HCT116 (cell line): ENCODE measurements around the gene SORCS2. TPM values are rescaled to one million over a fixed set of nuclear protein-coding genes. Genes with fewer than 3 reads are reported as not detected.

Experiments
- ATAC-seq: fragments of 200-7000 bp; cut with Tn5 transposase; 2 replicates; pipeline ENCODE4 v1.9.1; 2020; ENCODE audit warnings: mild to moderate bottlenecking, moderate library complexity
- BruUV-seq: library from RNA; stranded (reverse); fragments of 400-500 nt; replicated peaks from 2 replicates; lab custom pipeline; 2021; lab: Mats Ljungman, UMichigan
- CTCF ChIA-PET: fragments of 300-600 bp; sonication (Branson Sonifier 250); formaldehyde crosslinking; loops from one replicate; lab custom pipeline; 2021; ENCODE audit warnings: antibody characterized with exemption; lab: Charles Lee
- POLR2A ChIA-PET: fragments of 300-600, 350-600 bp; sonication (Branson Sonifier 250); formaldehyde crosslinking; loops from one replicate; lab custom pipeline; 2021; ENCODE audit warnings: antibody characterized with exemption; lab: Charles Lee
- RAD21 ChIA-PET, 2 experiments: fragments of 300-600 bp; sonication (Branson Sonifier 250); formaldehyde crosslinking; loops; one replicate each; lab custom pipeline; 2023; ENCODE audit warnings: low total read pairs in 2 of 2; ENCODE audit not compliant: uncharacterized antibody in 2 of 2, unreplicated experiment in 2 of 2, low non-redundant PET in 1 of 2; lab: Charles Lee
- DNase-seq: peaks from one replicate; pipeline ENCODE4 v3.0.0-alpha.2; 2010; ENCODE audit warnings: low read depth, low spot score
- H2AFZ ChIP-seq: fragments of 200-600 bp; shearing (Covaris generic), sonication (generic); 2 replicates; pipeline ENCODE4 v1.6.1; 2017; ENCODE audit warnings: low read depth, mixed run types, mixed read lengths, antibody characterized with exemption, low read length; ENCODE audit not compliant: poor library complexity, severe bottlenecking
- H3K27ac ChIP-seq: 2 replicates; pipeline ENCODE4 v1.5.1; 2012; ENCODE audit warnings: low read depth, low read length
- H3K27me3 ChIP-seq: fragments of 200-600 bp; sonication (generic); 2 replicates; pipeline ENCODE4 v1.6.1; 2016; ENCODE audit warnings: mixed run types, low read length, mixed read lengths; ENCODE audit not compliant: insufficient read depth
- H3K36me3 ChIP-seq, 2 experiments: fragments of 200-500 bp in 1 of 2; fragments of 200-600 bp in 1 of 2; sonication (Bioruptor generic) in 1 of 2; sonication (generic) in 1 of 2; 2 replicates each; pipeline versions ENCODE4 v1.5.1 to v1.6.1; 2014 to 2016; ENCODE audit warnings: low read length in 2 of 2, inconsistent platforms in 1 of 2, mixed read lengths in 1 of 2, mixed run types in 1 of 2; ENCODE audit not compliant: insufficient read depth in 2 of 2, control insufficient read depth in 1 of 2
- H3K4me1 ChIP-seq, 2 experiments: fragments of 200-600 bp in 1 of 2; sonication (generic) in 1 of 2; 2 replicates each; pipeline versions ENCODE4 v1.5.1 to v1.6.1; 2012 to 2017; ENCODE audit warnings: low read length in 2 of 2, inconsistent platforms in 1 of 2, mild to moderate bottlenecking in 1 of 2, mixed read lengths in 1 of 2, mixed run types in 1 of 2, moderate library complexity in 1 of 2; ENCODE audit not compliant: insufficient read depth in 2 of 2, control insufficient read depth in 1 of 2
- H3K4me2 ChIP-seq: fragments of 200-600 bp; sonication (generic); 2 replicates; pipeline ENCODE4 v1.6.1; 2017; ENCODE audit warnings: mixed run types, low read length, mixed read lengths
- H3K4me3 ChIP-seq, 2 experiments: fragments of 200-600 bp in 1 of 2; sonication (generic) in 1 of 2; replicated peaks in 1 of 2; 2 replicates each; pipeline ENCODE4 v1.5.1; 2011 to 2016; ENCODE audit warnings: low read length in 2 of 2, control low read depth in 1 of 2, low read depth in 1 of 2, mild to moderate bottlenecking in 1 of 2, mixed read lengths in 1 of 2, mixed run types in 1 of 2
- H3K79me2 ChIP-seq: fragments of 200-600 bp; sonication (generic); 2 replicates; pipeline ENCODE4 v1.6.1; 2017; ENCODE audit warnings: mild to moderate bottlenecking, mixed run types, low read length, moderate library complexity, mixed read lengths; ENCODE audit not compliant: insufficient read depth
- H3K9ac ChIP-seq: fragments of 200-600 bp; sonication (generic); 2 replicates; pipeline ENCODE4 v1.6.1; 2016; ENCODE audit warnings: low read length, mixed read lengths
- H3K9me2 ChIP-seq: fragments of 200-600 bp; sonication (generic), shearing (Covaris generic); 2 replicates; pipeline ENCODE4 v1.6.1; 2017; ENCODE audit warnings: mixed run types, mild to moderate bottlenecking, moderate library complexity; ENCODE audit not compliant: insufficient read depth
- H3K9me3 ChIP-seq, 2 experiments: fragments of 200-500 bp in 1 of 2; fragments of 200-600 bp in 1 of 2; sonication (Bioruptor generic) in 1 of 2; sonication (generic) in 1 of 2; 2 replicates each; pipeline ENCODE4 v1.6.1; 2014 to 2017; ENCODE audit warnings: low read length in 2 of 2, mixed read lengths in 2 of 2, inconsistent platforms in 1 of 2, low read depth in 1 of 2, mild to moderate bottlenecking in 1 of 2, mixed run types in 1 of 2, moderate library complexity in 1 of 2; ENCODE audit not compliant: control insufficient read depth in 1 of 2, insufficient read depth in 1 of 2
- H4K20me1 ChIP-seq: fragments of 200-600 bp; sonication (generic), shearing (Covaris generic); 2 replicates; pipeline ENCODE4 v1.6.1; 2017; ENCODE audit warnings: mixed run types, mild to moderate bottlenecking, moderate library complexity; ENCODE audit not compliant: insufficient read depth
- ATF3 ChIP-seq: IDR thresholded peaks from 2 replicates; pipeline ENCODE4 v1.6.1; 2012
- CBX3 ChIP-seq: IDR thresholded peaks from 2 replicates; pipeline ENCODE4 v1.6.1; 2012; ENCODE audit warnings: low read depth
- CEBPB ChIP-seq: IDR thresholded peaks from 2 replicates; pipeline ENCODE4 v1.6.1; 2012; ENCODE audit warnings: low read depth
- CTCF ChIP-seq, 3 experiments: fragments of 200-600 bp in 1 of 3; sonication (generic) in 1 of 3; IDR thresholded peaks in 2 of 3; conservative IDR thresholded peaks in 1 of 3; 2 replicates each; pipeline ENCODE4 v1.5.1; 2012 to 2017; ENCODE audit warnings: low read depth in 2 of 3, low read length in 2 of 3, antibody characterized with exemption in 1 of 3, borderline replicate concordance in 1 of 3, control low read depth in 1 of 3, mild to moderate bottlenecking in 1 of 3, mixed read lengths in 1 of 3, mixed run types in 1 of 3, moderate library complexity in 1 of 3; ENCODE audit not compliant: insufficient read depth in 1 of 3
- EZH2 ChIP-seq: fragments of 200-600 bp; sonication (generic); IDR thresholded peaks from 2 replicates; pipeline ENCODE4 v1.6.1; 2017; ENCODE audit warnings: antibody characterized with exemption, mixed run types
- EZH2phosphoT487 ChIP-seq: fragments of 200-600 bp; IDR thresholded peaks from 2 replicates; pipeline ENCODE4 v1.6.1; 2018; ENCODE audit warnings: antibody characterized with exemption, borderline replicate concordance
- FOSL1 ChIP-seq: IDR thresholded peaks from 2 replicates; pipeline ENCODE4 v1.6.1; 2012; ENCODE audit warnings: low read depth
- SP1 ChIP-seq: IDR thresholded peaks from 2 replicates; pipeline ENCODE4 v1.6.1; 2012; ENCODE audit warnings: low read depth
- SRF ChIP-seq: IDR thresholded peaks from 2 replicates; pipeline ENCODE4 v1.6.1; 2012; ENCODE audit warnings: low read depth
- YY1 ChIP-seq: IDR thresholded peaks from 2 replicates; pipeline ENCODE4 v1.6.1; 2011; ENCODE audit warnings: low read length, low read depth, moderate library complexity, mild to moderate bottlenecking; ENCODE audit not compliant: insufficient replicate concordance; ENCODE audit errors: extremely low read depth
- ZBTB33 ChIP-seq: IDR thresholded peaks from 2 replicates; pipeline ENCODE4 v1.6.1; 2011; ENCODE audit warnings: mild to moderate bottlenecking, low read length, moderate library complexity; ENCODE audit not compliant: insufficient replicate concordance; ENCODE audit errors: extremely low read depth
- ZFX ChIP-seq: fragments of 450-650 bp; IDR thresholded peaks from 2 replicates; pipeline ENCODE4 v1.6.1; 2017
- intact Hi-C: fragments of 100-400 bp; cut with micrococcal nuclease; formaldehyde crosslinking; loops from 2 replicates; pipeline ENCODE4 v1.10.0; 2022
- total RNA-seq: library from RNA; stranded (reverse); gene quantifications from one replicate; pipeline ENCODE4 v1.2.1, GENCODE V29; 2021; ENCODE audit not compliant: unreplicated experiment

Gene SORCS2
- total RNA-seq, 1 experiment from 2014 or later, result 0.37 TPM

GRCh38 chr4:7301126-7301785, 108.9 kb downstream of the SORCS2 start:
- ChIA-PET RAD21 (interaction anchor here in 1 of 2 experiments (1.0 kb wide), 1 partner anchor 95 kb away, joined by 3 read pairs; no protein-coding TSS in a partner anchor), POLR2A (no interaction called here), CTCF (interaction anchor here (1.0 kb wide), 1 partner anchor 107 kb away, joined by 3 read pairs; no protein-coding TSS in a partner anchor)
- Histone ChIP-seq H3K79me2 (no peaks in the 10 kb centered on the region), H4K20me1 (no peaks in the 10 kb centered on the region), H3K9me3 (no peaks in the 10 kb centered on the region), H3K36me3 (no peaks in the 10 kb centered on the region), H3K27ac (no peak overlapping the region), H3K4me1 (no peaks in the 10 kb centered on the region), H3K4me3 (no peak overlapping the region), H3K27me3 (peaks cover 16% of the 10 kb centered on the region; the same call in 1 of the 2 replicates), H3K9ac (no peak overlapping the region), H3K4me2 (no peak overlapping the region), H3K9me2 (no peaks in the 10 kb centered on the region), H2AFZ (no peak overlapping the region)
- no TSS peak for BruUV-seq
- DNase-seq, result no peak
- intact Hi-C loops, result no loop called here
- ATAC-seq, result no peak
- no peak for TF ChIP-seq CEBPB
- TF ChIP-seq ZBTB33, result no peak
- no peak for TF ChIP-seq EZH2
- TF ChIP-seq EZH2phosphoT487, result no peak
- TF ChIP-seq CBX3, result no peak
- TF ChIP-seq SRF, result no peak
- TF ChIP-seq SP1, result no peak
- no peak for TF ChIP-seq CTCF (IDR thresholded peaks at IDR 0.05 in 2 of 3, conservative IDR thresholded peaks at IDR 0.05 in 1 of 3; ENCODE audit: borderline replicate concordance in 1 of 3, insufficient read depth in 1 of 3, low read depth in 2 of 3, low read length in 2 of 3)
- no peak for TF ChIP-seq YY1
- no peak for TF ChIP-seq ATF3
- no peak for TF ChIP-seq ZFX
- no peak for TF ChIP-seq FOSL1
